Pons (tissue), 1 donor: Measurements from ENCODE around the gene PPP2R5C.
A peak's percentile ranks its signal among the peaks of the same experiment; 100 is the strongest.
"Not testable (repeated sequence)": the region's sequence is repeated elsewhere in the genome, so short reads cannot be mapped to it uniquely, and the experiment has no call there.

Experiments used
- DNase-seq: peaks from one replicate; pipeline ENCODE4 v3.0.0-alpha.2; 2016; ENCODE audit warnings: low spot score

The PPP2R5C gene

GRCh38 chr14:101966742-101967141 lies 205.2 kb downstream of the PPP2R5C start:
- no peak for DNase-seq

GRCh38 chr14:101968186-101968585 lies 206.7 kb downstream of the PPP2R5C start:
- no peak for DNase-seq

- no peak for DNase-seq
These were observed 208.0 kb downstream of the PPP2R5C start for GRCh38 chr14:101969481-101969880.

GRCh38 chr14:101970830-101971400 lies 209.4 kb downstream of the PPP2R5C start:
- no peak for DNase-seq

- not testable (repeated sequence) for DNase-seq
These were observed 209.9 kb downstream of the PPP2R5C start for GRCh38 chr14:101971458-101971857.

- DNase-seq, result peak; percentile 72
These were observed 210.8 kb downstream of the PPP2R5C start for GRCh38 chr14:101972126-101972866.

GRCh38 chr14:101973356-101973755 lies 211.8 kb downstream of the PPP2R5C start:
- no peak for DNase-seq

- DNase-seq, result no peak
These were observed 213.7 kb downstream of the PPP2R5C start for GRCh38 chr14:101975231-101975630.
